NCI-H524 (cell line): Measurements from ENCODE around the gene CHRNA10.
"Not testable (repeated sequence)": the region's sequence is repeated elsewhere in the genome, so short reads cannot be mapped to it uniquely, and the experiment has no call there.

Experiments used
- DNase-seq, 2 experiments: peaks; one replicate each; lab custom pipeline; 2025; lab: John Stamatoyannopoulos, UW

CHRNA10 gene

DNA sequence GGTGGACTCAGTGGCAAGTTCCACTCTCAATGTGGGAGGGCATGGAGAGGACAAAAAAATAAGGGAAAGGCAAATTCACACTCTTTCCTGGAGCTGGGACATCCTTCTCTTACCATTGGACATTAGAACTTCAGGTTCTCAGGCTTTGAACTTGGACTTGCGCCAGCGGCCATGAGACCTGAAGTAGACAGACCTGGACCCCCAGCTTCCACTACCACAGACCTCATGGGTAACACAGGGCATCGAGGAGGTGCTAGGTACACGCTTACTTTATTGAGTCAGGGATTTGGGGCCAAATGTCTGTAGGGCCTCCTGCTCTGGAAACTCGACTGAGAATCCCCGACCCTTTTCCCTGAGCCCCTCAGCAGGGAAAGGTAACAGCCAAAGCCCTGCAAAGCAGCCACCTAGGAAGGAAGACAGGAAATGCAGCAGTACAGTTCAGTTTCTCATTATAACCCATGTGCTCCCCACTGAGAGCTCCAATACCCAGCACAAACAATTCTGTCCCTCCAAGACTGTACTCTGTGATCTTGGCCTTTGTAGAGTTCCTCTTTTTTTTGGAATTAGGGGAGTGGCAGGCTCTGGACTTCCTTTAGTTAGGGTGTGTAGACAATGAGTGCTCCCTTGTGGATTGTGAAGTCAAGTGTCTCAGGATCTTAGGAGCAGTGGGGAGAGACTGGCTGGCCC, 5.7 kb downstream of the CHRNA10 start:
- no peak for DNase-seq

DNA sequence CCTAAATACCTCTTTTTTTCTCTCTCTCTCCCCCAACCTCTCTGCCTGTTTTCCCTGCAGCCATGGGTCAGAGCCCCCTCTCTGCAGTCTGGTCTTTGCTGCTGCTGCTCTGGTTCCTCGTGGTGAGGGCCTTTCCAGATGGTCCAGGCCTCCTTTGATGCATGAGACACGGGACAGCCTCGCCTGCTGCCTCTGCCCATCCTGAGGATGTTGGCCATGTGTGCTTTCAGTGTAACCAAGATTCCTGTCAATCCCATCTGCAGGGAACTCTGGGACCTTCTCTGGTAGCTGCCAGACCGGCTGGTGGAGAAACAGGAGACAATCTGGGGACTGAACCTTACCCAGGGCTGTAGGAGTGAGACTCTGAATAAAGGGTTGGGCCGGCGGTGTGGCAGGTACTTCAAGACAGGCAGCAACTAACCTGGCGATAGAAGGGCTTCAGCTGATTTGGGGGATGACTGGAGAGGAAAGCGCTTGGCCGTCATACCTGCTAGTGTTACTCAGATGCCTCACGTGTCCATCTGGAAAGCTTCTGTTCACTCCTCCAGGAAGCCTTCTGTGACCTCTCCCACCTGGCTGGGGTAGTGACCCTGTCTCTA, 7.1 kb downstream of the CHRNA10 start:
- DNase-seq, result no peak

DNA sequence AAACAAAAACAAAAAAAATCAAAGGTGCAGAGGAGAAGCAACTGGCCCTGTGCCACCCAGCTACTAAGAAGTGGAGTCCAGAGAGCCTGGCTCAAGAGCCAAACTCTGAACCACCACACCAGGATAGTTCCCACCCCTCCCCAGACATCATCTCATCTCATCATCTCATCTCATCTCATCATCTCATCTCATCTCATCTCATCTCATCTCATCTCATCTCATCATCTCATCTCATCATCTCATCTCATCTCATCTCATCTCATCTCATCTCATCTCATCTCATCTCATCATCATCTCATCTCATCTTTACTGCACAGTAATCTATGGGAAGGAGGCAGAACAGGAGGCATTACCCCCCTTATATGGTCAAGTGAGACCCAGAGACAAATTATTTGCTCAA, 8.3 kb downstream of the CHRNA10 start:
- DNase-seq, result no peak

DNA sequence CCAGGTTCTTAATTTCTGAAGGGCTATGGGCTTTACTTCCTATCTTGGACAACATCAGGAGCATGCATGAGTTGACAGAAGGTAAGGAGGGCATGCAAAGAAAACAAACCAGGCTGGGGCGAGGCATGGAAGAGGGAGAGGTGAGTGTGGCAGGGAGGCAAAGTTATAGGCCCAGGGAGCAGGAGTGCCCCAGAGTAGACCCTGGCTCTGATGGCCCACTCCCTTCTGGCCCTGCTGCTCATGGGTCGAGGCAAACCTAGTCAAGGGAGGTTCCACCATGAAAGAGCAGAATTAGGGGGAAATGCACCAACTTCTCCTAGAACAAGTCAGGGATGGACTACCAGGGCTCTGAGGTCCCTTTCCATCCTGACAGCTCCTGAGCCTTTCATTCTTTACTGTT, 10.2 kb downstream of the CHRNA10 start:
- no peak for DNase-seq

DNA sequence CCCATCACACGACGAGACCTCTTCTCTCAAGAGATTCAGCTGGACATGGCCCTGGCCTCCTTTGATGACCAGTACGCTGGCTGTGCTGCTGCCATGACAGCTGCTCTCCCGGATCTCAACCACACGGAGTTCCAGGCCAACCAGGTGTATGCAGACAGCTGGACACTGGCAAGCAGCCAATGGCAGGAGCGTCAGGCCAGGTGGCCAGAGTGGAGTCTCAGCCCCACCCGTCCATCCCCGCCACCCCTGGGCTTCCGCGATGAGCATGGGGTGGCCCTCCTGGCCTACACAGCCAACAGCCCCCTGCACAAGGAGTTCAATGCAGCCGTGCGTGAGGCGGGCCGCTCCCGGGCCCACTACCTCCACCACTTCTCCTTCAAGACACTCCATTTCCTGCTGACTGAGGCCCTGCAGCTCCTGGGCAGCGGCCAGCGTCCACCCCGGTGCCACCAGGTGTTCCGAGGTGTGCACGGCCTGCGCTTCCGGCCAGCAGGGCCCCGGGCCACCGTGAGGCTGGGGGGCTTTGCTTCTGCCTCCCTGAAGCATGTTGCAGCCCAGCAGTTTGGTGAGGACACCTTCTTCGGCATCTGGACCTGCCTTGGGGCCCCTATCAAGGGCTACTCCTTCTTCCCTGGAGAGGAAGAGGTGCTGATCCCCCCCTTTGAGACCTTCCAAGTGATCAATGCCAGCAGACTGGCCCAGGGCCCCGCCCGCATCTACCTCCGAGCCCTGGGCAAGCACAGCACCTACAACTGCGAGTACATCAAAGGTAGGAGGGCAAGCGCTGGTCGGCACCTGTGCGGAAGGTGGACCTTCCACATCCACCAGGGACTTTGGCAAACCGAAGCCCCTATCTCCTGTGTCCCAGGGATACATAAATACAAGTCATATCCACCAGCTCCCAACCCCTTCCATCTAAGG, 11.3 kb downstream of the CHRNA10 start:
- no peak for DNase-seq

DNA sequence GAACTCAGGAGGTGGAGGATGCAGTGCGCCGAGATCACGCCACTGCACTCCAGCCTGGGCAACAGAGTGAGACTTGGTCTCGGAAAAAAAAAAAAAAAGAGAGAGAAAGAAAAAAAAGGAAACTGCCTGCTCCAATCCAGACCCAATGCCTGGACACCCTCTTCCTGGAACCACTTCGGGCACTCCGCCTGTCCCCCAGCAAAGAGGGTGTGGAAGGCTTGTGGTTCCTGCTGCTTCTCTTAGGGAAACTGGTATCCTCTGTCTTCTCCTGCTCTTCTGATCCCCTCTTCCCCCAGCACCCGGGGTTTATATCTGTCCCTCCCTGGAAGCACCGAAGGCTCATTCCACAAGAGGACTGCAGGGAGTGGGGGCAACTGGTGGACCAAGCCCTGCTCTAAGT, 12.9 kb downstream of the CHRNA10 start:
- no peak for DNase-seq

DNA sequence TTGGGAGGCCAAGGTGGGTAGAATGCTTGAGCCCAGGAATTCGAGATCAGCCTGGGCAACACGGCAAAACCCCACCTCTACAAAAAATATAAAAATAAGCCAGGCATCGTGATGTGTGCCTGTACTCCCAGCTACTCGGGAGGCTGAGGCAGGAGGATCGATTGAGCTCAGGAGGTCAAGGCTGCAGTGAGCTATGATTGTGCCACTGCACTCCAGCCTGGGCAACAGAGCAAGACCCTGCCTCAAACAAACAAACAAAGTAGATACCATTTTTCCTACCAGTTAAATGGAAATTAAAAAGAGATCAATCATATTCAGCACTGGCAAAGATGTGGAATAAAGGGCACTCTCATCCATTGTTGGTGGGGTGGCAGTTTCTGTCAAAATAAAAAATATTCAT, 13.9 kb downstream of the CHRNA10 start:
- not testable (repeated sequence) for DNase-seq

DNA sequence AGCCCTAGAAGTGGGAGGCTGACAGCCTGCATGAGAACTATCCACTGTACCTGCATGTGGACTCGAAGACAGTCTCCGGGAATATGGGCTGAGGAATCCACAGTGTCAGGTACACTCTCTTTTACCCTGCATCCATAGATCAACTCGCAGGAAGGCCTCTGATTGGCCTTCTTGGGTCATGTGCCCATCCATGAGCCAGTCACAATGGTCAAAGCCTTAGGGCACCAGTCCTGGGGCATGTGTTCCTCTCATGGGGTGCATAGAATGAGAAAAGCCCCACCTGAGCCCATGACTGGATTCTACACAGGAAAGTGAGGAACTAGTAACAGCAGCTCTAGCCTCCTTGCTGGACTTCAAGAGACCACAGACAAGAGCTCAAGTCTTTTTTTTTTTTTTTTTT, 15.6 kb downstream of the CHRNA10 start:
- no peak for DNase-seq

DNA sequence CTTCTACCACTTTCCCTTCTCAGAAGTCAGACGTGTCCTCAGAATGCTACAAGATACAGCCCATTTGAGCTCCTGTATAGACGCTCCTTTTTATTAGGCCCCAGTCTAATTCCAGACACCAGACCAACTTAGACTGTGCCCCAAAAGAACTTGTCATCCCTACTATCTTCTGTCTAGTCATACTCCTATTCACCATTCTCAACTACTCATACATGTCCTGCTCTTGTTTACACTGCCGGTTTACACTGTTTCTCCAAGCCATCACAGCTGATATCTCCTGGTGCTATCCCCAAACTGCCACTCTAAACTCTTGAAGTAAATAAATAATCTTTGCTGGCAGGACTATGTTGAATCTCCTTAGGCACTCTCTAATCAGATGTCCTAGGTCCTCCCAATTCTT, 18.7 kb downstream of the CHRNA10 start:
- not testable (repeated sequence) for DNase-seq

DNA sequence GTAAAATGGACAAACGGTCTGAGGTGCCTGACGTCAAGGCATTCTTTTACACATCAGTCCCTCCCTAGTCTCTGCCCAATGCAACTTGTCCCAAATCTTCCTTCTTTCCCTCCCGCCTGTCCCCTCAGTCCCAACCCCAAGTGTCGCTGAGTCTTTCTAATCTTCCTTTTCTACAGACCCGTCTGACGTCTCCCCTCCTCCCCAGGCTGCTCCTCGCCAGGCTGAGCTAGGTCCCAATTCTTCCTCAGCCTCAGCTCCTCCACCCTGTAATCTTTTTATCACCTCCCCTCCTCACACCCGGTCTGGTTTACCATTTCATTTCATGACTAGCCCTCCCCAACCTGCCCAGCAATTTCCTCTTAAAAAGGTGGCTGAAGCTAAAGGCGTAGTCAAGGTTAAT, 21.8 kb downstream of the CHRNA10 start:
- not testable (repeated sequence) for DNase-seq

DNA sequence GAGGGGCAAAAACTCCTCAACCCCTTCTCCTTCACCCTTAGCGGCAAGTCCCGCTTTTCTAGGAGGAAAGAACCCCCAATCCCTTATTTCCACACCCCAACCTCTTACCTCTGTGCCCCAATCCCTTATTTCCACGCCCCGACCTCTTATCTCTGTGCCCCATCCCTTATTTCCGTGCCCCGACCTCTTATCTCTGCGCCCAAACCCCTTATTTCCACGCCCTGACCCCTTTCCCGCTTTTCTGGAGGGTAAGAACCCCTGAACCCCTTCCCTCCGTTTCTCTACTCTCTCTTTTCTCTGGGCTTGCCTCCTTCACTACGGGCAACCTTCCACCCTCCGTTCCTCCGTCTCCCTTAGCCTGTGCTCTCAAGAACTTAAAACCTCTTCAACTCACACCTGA, 22.3 kb downstream of the CHRNA10 start:
- not testable (repeated sequence) for DNase-seq

DNA sequence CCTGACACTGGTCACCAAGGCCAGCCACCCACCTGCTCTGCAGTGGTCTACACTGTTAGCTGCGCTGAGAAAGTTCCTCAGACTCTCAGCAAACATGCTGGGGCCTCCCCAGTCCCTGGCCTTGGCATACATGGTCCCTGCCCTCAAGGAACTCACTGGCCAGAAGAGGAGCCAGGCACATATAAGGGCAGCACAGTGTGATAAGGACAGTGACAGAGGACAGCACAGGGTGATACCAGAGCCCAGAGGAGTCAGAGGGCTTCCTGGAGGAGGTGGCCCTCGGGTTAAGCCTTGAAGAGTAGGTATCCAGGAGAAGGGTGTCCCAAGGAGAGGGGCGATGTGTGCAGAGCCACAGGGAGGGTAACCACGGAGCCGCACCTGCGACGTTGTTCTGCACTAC, 25.6 kb downstream of the CHRNA10 start:
- DNase-seq, result no peak

DNA sequence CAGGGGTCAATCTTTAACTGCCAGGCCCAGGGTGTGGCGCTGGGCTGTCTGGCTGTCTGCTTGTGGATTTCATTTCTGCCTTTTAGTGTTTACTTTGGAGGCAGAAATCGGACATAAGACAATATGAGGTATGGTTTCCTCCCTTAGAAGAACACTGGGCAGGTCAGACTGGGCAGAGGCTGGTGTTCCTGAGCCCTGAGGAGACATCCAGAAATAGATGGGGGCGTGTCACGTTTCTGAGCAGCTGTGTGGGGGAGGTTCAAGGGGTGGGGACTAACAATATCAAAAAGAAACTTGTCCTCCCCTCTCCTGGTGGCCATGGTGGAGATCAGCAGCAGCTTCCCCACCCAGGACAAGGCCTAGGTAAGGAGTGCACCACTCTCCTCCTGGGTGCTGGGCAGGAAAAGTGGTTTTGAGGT, 26.4 kb downstream of the CHRNA10 start, which contains the start of gene ART1:
ART1 (plus strand) TSS at position 312 of the 419 bp plus-strand sequence. CDS start 14,086 bp downstream, outside the sequence.
- no peak for DNase-seq

DNA sequence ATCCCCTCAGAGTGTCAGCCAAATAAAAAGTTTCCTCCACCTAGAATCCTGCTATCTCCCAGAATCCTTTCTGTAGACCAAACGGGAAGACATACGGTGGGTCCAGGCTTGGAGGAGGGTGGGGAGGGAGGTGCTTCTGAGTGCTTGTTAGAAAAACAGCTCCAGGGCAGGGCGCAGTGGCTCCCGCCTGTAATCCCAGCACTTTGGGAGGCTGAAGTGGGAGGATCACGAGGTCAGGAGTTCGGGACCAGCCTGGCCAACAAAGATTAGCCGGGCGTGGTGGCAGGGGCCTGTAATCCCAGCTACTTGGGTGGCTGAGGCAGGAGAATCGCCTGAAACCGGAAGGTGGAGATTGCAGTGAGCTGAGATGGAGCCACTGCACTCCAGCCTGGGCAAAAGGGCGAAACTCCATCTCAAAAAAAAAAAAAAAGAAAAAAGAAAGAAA, 28.1 kb downstream of the CHRNA10 start:
- peak; percentile 1 to 65 for DNase-seq

DNA sequence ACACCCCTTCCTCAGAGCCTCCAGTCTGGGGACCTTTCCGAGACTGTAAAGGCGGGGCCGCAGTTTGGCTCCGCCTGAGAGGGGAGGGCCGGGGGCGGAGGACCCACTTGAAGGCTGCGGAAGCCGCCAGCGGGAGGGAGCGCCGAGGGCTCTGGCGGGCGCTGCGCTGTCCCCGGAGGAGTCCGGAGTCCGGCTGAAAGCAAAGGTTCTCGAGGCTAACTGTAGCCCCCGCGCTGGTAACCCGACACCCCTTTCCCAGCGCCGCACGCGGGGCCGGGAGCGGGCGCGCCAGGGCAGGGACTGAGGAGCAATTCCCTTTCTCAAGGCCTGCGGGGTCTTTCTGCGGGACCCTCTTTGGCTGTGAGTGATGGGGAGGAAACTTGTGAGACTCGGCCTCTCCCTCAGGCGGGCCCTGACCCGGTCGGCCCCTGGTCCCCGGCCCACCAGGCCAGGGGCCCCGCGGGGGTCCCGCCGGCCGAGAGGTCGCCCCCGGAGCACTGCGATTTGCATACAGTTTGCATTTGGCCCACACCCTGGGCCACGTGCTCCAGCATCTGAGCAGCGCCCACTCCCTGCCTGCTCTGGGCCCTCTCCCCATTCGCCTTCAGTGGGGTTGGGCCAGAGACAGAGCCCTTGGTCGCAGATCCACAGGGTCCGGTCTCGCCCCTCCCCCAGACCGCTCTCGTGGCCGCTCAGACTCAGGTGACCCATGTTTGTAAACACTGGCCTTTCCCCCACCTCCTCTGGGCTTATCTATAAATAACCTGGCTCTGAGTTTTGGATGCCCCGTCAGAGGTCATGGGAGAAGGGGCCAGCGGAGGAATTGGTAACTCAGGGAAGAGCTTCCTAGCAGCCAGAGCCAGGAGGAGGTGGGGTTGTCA, 28.9 kb downstream of the CHRNA10 start:
- DNase-seq, result peak; percentile 69 to 86

DNA sequence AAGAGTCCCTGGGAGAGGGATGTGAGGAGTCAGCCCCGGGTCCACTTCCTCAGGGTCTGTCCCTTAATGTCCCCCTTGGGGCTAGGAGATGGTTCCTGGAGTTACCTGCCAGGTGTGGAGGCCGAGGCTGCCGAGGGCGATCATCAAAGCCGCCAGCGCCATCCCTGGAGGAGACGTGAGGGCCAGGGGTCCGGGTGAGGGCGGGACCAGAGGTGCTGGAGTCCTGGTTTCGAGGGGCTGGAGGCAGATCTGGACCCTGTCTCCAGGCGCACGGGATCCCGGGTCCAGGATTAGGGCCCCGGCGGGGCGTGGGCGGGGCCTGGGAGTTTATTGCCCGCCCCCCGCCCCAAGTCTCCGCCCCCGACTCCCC, 29.5 kb downstream of the CHRNA10 start, which contains the start of gene ART5:
ART5 (minus strand) TSS at position 292 of the 370 bp plus-strand sequence; CDS start at position 162, 130 bp downstream.
- DNase-seq, result no peak

DNA sequence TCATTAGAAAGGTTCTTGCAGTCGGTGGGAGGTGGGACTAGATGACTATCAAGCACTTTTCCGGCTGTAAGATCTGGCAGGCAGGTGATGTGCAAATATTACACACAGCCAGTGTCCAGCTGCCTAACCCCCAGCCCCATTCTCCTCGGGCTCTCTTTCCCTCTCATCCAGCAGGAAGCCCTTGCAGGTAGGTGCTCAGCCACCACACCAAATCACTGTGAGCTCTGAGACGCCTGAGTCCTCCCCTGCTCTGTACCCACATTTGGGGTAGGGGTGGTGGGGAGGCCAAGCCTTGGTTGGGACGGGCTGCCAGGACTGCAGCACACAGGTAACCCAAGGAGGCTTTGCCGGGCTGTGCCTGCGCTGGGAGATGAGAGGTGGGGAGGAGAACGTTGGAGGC, 30.0 kb downstream of the CHRNA10 start:
- DNase-seq, result no peak

DNA sequence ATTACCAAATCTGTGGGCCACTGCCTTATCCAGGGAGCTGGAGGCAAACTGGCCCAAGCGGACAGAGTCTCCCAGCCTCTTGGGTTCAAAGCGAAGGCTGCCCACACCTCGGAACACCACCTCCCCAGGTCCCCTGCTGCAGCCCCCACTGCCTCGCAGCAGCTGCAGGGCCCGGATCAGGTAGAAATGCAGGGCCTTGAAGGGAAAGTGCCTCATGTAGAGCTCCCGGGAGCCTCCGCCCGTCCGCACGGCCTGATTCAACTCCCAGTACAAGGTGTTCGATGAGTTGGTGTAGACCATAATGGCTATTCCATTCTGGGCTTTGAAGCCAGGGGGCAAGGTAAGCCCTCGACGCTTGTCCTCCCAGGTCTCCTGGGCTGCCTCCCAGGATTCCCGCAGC, 31.3 kb downstream of the CHRNA10 start:
- no peak for DNase-seq

DNA sequence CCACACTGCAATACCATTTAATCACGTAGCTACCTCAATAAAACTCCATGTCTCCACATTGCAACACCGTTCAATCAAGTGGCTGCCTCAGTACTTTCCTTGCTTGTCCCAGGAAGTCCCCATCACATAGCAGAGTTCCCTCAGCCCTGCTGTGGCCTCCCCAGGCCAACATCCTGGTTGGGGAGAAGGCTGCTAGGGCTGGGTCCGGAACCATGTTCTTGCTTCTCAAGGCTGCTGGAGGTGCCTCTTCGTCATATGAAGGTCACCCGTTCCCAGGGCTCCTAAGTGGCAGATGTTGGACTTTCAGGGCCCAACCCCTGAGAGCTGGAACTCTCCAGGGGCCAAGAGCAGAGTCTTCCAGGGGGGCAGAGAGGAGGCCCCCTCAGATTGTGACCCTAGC, 32.7 kb downstream of the CHRNA10 start:
- no peak for DNase-seq

DNA sequence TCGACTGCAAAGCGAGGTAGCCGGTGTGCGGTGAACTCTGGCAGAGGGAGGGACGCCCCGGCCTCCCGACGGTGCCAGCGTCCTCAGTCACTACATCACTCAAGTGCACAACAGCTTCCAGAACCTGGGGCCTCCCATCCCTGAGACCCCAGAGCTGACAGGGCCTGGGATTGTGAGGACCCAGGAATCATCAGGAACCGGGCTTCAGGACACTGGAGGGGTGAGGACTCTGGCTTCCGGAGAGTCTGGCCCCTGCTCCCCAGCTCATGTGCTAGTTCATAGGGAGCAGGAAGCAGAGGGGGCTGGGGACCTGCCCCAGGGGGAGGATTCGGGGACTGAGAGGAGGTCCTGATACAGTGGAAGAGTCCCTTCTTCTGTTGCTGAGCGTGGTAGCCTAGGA, 34.0 kb downstream of the CHRNA10 start:
- DNase-seq, result no peak

DNA sequence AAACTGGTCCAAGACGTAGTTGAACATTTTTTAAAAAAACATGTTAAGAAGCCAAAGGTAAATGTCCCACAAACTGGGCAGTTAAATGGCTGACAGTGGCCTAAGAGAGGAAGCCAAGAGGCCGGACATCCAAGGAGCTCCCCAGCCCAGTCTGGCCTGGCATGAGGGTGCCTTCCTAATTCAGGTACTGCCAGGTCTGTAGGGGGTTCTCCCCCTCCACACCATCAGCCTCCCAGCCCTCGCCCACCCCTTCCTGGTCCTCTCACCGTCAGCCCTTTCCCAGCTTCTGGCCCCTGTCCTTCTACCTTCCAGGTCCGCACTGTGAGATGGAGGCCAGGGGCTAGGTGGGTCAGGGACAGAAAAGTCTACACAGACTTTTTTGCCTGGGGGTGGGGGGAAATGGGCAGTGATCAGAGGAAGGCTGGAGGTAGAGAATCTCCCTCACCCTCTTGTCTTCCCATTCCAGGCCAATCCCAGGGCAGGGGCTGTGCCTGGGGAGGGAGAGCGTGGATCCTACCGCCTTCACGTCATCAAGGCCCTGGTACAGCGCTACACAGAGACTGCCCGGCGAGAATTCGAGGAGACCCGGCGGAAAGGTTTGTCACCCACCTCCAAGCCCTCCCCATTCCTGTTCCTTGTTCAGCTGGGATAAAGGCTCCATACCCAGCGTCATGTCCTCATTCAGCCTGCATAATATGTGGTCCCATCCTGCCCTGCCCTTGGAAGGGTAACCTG, 35.4 kb downstream of the CHRNA10 start:
- no peak for DNase-seq
